HL-60 (cell line): ENCODE measurements around the gene PIGR.

Experiments
- DNase-seq, 2 experiments: peaks; one replicate each; pipeline ENCODE4 v3.0.0-alpha.2; 2010 to 2020; ENCODE audit warnings: low read depth in 1 of 2, low spot score in 1 of 2
- H3K27ac ChIP-seq: fragments of 250-450 bp; sonication (Bioruptor Pico); replicated peaks from 2 replicates; pipeline ENCODE4 v1.5.1; 2020; ENCODE audit warnings: mild to moderate bottlenecking, moderate library complexity
- H3K27me3 ChIP-seq: fragments of 250-450 bp; sonication (Bioruptor Pico); 2 replicates; pipeline ENCODE4 v1.5.1; 2021; ENCODE audit warnings: mild to moderate bottlenecking, moderate library complexity; ENCODE audit not compliant: insufficient read depth, poor library complexity, severe bottlenecking
- H3K4me3 ChIP-seq: replicated peaks from 2 replicates; pipeline ENCODE4 v1.5.1; 2011; ENCODE audit warnings: mild to moderate bottlenecking, control low read depth, low read length; ENCODE audit not compliant: insufficient read depth
- CTCF ChIP-seq: IDR thresholded peaks from one replicate; pipeline ENCODE4 v1.5.1; 2011; ENCODE audit warnings: low read length, control low read depth, inconsistent platforms; ENCODE audit not compliant: insufficient read depth
- GABPA ChIP-seq: IDR thresholded peaks from 2 replicates; pipeline ENCODE4 v1.6.1; 2012; ENCODE audit warnings: low read depth
- POLR2AphosphoS5 ChIP-seq: IDR thresholded peaks from 2 replicates; pipeline ENCODE4 v1.6.1; 2012; ENCODE audit warnings: low read depth
- REST ChIP-seq: IDR thresholded peaks from 2 replicates; pipeline ENCODE4 v1.6.1; 2012; ENCODE audit warnings: low read depth; ENCODE audit not compliant: insufficient replicate concordance
- SPI1 ChIP-seq: IDR thresholded peaks from 2 replicates; pipeline ENCODE4 v1.6.1; 2012; ENCODE audit warnings: low read depth, mild to moderate bottlenecking, borderline replicate concordance

Gene PIGR

GRCh38 chr1:206953626-206954025, 7.4 kb upstream of the PIGR start:
- no peak for TF ChIP-seq REST
- TF ChIP-seq POLR2AphosphoS5 = no peak
- no peak for TF ChIP-seq SPI1
- no peak for TF ChIP-seq CTCF
- Histone ChIP-seq H3K27me3 (no peaks in the 10 kb centered on the region), H3K4me3 (no peak overlapping the region), H3K27ac (no peak overlapping the region)
- no peak for DNase-seq

- H3K27ac ChIP-seq = no peak overlapping the region
- no peak for DNase-seq
- no peaks in the 10 kb centered on the region for H3K27me3 ChIP-seq
- H3K4me3 ChIP-seq = no peak overlapping the region
- TF ChIP-seq CTCF = no peak
- TF ChIP-seq POLR2AphosphoS5 = no peak
- no peak for TF ChIP-seq GABPA
- no peak for TF ChIP-seq SPI1
- TF ChIP-seq REST = no peak
Measured at GRCh38 chr1:206953126-206953525, 6.9 kb upstream of the PIGR start.

- no peak overlapping the region for H3K27ac ChIP-seq
- H3K27me3 ChIP-seq = no peaks in the 10 kb centered on the region
- H3K4me3 ChIP-seq = no peak overlapping the region
- TF ChIP-seq SPI1 (no peak), REST (no peak), CTCF (no peak), GABPA (no peak), POLR2AphosphoS5 (no peak)
- peak; percentile 39 to 68 for DNase-seq
Measured at GRCh38 chr1:206952171-206952570, 5.9 kb upstream of the PIGR start.
